22Rv1 (cell line): ENCODE data around the gene DLD.
"Not testable (repeated sequence)": the region's sequence is repeated elsewhere in the genome, so short reads cannot be mapped to it uniquely, and the experiment has no call there.

Experiments used
- H3K27ac ChIP-seq: fragments of 450-650 bp; 2 replicates; pipeline ENCODE4 v1.5.1; 2017
- CTCF ChIP-seq: fragments of 450-650 bp; IDR thresholded peaks from 2 replicates; pipeline ENCODE4 v1.5.1; 2017; ENCODE audit warnings: mild to moderate bottlenecking
- ZFX ChIP-seq: fragments of 450-650 bp; IDR thresholded peaks from 2 replicates; pipeline ENCODE4 v1.6.1; 2017; ENCODE audit warnings: antibody characterized with exemption, borderline replicate concordance

The DLD gene

GRCh38 chr7:107876916-107877315 is 14.1 kb upstream of the DLD start:
- no peak for TF ChIP-seq ZFX
- no peak for TF ChIP-seq CTCF
- H3K27ac ChIP-seq, result no peak overlapping the region

DNA sequence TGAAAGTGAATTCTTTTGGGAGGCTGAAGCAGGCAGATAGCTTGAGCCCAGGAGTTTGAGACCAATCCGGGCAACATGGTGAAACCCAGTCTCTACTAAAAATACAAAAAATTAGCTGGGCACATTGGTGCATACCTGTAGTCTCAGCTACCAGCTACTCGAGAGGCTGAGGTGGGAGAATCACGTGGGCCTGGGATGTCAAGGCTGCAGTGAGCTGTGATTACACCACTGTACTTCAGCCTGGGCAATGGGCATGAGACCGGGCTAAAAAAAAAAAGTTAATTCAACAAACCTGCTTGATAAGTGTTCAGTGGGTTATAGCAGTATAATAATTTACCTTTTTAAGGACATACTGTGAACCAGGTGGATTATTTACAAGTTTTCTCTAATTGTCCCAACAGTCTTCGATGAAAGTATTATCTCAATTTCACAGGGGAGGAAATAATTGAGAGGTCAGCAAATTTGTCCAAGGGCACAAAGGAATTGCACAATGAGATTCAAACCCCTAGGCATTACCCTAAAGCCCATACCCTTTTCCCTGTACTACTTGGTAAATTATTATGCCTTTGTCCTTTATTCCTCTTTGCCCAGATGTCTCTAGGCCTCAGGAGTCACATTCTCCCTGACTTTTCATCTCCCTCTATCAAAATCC is 13.1 kb upstream of the DLD start:
- TF ChIP-seq ZFX (no peak), CTCF (no peak)
- no peak overlapping the region for H3K27ac ChIP-seq

GRCh38 chr7:107878636-107879035 is 12.3 kb upstream of the DLD start:
- TF ChIP-seq ZFX, result no peak
- TF ChIP-seq CTCF, result no peak
- no peak overlapping the region for H3K27ac ChIP-seq

DNA sequence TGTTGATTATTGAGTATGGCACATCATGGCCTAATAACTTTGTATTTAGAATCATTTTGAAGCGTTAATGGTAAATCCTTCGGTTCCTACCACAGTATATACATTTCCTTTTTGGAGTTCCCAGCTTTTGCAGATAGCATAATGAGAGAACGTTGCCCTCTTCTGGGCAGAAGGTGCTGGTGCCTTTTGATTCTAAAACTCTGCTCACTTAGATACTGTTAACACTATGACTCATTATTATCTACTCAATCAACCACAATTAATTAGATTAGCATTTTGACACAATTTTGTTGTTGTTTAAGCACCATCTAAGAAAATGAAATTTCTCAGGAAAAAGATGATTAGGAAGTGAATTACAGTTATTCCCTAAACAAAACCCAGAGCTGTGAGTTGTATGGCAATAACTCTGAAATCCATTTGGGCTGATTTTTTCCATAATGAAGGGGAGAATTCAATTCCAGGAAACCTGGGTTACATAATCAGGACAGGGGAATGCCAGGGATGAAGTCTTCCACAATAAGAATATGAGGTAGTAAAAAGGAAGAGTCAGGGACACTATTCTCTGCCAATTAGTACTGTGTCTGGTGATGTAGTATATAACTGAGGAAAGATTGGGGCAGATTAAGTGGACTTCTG is 11.5 kb upstream of the DLD start:
- H3K27ac ChIP-seq, result peak overlapping the region; percentile 81
- peak; percentile 97 for TF ChIP-seq CTCF
- no peak for TF ChIP-seq ZFX

GRCh38 chr7:107882766-107883165 is 8.2 kb upstream of the DLD start:
- H3K27ac ChIP-seq, result no peak overlapping the region
- TF ChIP-seq CTCF (no peak), ZFX (no peak)

- no peak overlapping the region for H3K27ac ChIP-seq
- TF ChIP-seq CTCF, result no peak
- no peak for TF ChIP-seq ZFX
Measured at GRCh38 chr7:107884066-107884818, 6.7 kb upstream of the DLD start.

DNA sequence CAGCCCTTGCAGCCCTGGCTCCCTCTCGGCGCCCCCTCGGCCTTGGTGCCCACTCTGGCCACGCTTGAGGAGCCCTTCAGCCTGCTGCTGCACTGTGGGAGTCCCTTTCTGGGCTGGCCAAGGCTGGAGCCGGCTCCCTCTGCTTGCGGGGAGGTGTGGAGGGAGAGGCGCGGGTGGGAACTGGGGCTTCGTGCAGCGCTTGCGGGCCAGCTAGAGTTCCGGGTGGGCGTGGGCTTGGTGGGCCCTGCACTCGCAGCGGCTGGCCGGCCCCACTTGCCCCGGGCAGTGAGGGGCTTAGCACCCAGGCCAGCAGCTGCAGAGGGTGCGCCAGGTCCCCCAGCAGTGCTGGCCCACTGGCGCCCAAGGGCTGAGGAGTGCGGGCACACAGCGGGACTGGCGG is 3.2 kb upstream of the DLD start:
- H3K27ac ChIP-seq, result not testable (repeated sequence)
